Endodermal cell (in vitro differentiated cells): ENCODE measurements around the gene RHBDF1. TPM values are rescaled to one million over a fixed set of nuclear protein-coding genes. Genes with fewer than 3 reads are reported as not detected.

Experiments used
- DNase-seq: peaks from one replicate; pipeline ENCODE4 v3.0.0-alpha.2; 2017
- H3K27ac ChIP-seq: 2 replicates; pipeline ENCODE4 v1.5.1; 2013; ENCODE audit warnings: mild to moderate bottlenecking, low read depth, low read length, moderate library complexity
- H3K27me3 ChIP-seq: 2 replicates; pipeline ENCODE4 v1.6.1; 2013; ENCODE audit warnings: mild to moderate bottlenecking, low read length, moderate library complexity; ENCODE audit not compliant: insufficient read depth, control insufficient read depth, poor library complexity, severe bottlenecking
- H3K36me3 ChIP-seq: 2 replicates; pipeline ENCODE4 v1.7.0; 2013; ENCODE audit warnings: mild to moderate bottlenecking, low read length, moderate library complexity; ENCODE audit not compliant: control insufficient read depth, insufficient read depth
- H3K4me1 ChIP-seq: one replicate; pipeline ENCODE4 v1.7.0; 2013; ENCODE audit warnings: low read length; ENCODE audit not compliant: control insufficient read depth, insufficient read depth
- H3K4me3 ChIP-seq: 2 replicates; pipeline ENCODE4 v1.5.1; 2013; ENCODE audit warnings: mild to moderate bottlenecking, low read length, moderate library complexity
- H3K9ac ChIP-seq: 2 replicates; pipeline ENCODE4 v1.6.1; 2013; ENCODE audit warnings: mild to moderate bottlenecking, low read length, moderate library complexity; ENCODE audit not compliant: poor library complexity, severe bottlenecking; ENCODE audit errors: extremely low read depth
- H3K9me3 ChIP-seq: 2 replicates; pipeline ENCODE4 v1.6.1; 2013; ENCODE audit warnings: mild to moderate bottlenecking, low read length, moderate library complexity; ENCODE audit not compliant: control insufficient read depth
- H3K27ac Mint-ChIP-seq: 2 replicates; pipeline ENCODE4 v1.8.0; 2020; ENCODE audit warnings: mixed read lengths
- H3K27me3 Mint-ChIP-seq: 2 replicates; pipeline ENCODE4 v1.8.0; 2021; ENCODE audit warnings: mild to moderate bottlenecking, mixed read lengths; ENCODE audit not compliant: insufficient read depth
- H3K36me3 Mint-ChIP-seq: 2 replicates; pipeline ENCODE4 v1.8.0; 2020; ENCODE audit warnings: low read depth, mixed read lengths
- H3K4me1 Mint-ChIP-seq: 2 replicates; pipeline ENCODE4 v1.8.0; 2020; ENCODE audit warnings: mixed read lengths
- H3K4me3 Mint-ChIP-seq: 2 replicates; pipeline ENCODE4 v1.8.0; 2020; ENCODE audit warnings: mild to moderate bottlenecking, moderate library complexity, mixed read lengths
- H3K9me3 Mint-ChIP-seq: 2 replicates; pipeline ENCODE4 v1.8.0; 2020; ENCODE audit warnings: mild to moderate bottlenecking, mixed read lengths
- CTCF ChIP-seq: fragments of 200-600 bp; sonication (generic); conservative IDR thresholded peaks from 2 replicates; pipeline ENCODE4 v1.5.0; 2021; ENCODE audit warnings: antibody characterized with exemption, mild to moderate bottlenecking
- WGBS, 2 experiments: methylation state at CpG; one replicate each; pipeline versions ENCODE4 v1.1.5 to v1.1.7; 2013; ENCODE audit warnings: missing lambda C conversion rate in 2 of 2, mixed read lengths in 1 of 2; ENCODE audit not compliant: insufficient coverage in 1 of 2, insufficient read length in 1 of 2; 5-methylcytosine and 5-hydroxymethylcytosine counted together
- total RNA-seq, 2 donors: library from RNA; stranded (reverse); fragmentation: NEBNext Ultra II Directional in 1 of 2; extraction: Animal tissue kit (Norgen Biotek cat#: 25700) in 1 of 2; gene quantifications; 2 replicates in 1 of 2; 3 replicates in 1 of 2; pipeline ENCODE4 v1.2.1, GENCODE V29; 2021

RHBDF1 gene
- total RNA-seq, 2 donors from 2014 or later: 70.7 to 76.4 TPM

- Mint-ChIP-seq H3K36me3 (no peaks in the 10 kb centered on the region), H3K4me1 (peaks cover 53% of the 10 kb centered on the region), H3K4me3 (peak overlapping the region; percentile 56), H3K27ac (peak overlapping the region; percentile 95), H3K9me3 (no peaks in the 10 kb centered on the region), H3K27me3 (no peaks in the 10 kb centered on the region)
- Histone ChIP-seq H3K27ac (no peak overlapping the region), H3K27me3 (no peaks in the 10 kb centered on the region), H3K9me3 (no peaks in the 10 kb centered on the region), H3K9ac (no peak overlapping the region), H3K4me1 (peaks cover 33% of the 10 kb centered on the region), H3K36me3 (no peaks in the 10 kb centered on the region), H3K4me3 (no peak overlapping the region)
- 64 to 71% methylated on average over 5 to 12 of the region's 12 CpGs for WGBS, 2 experiments
- peak; percentile 89 for DNase-seq
- TF ChIP-seq CTCF: no peak
Observed at GRCh38 chr16:74051-74746, 1.8 kb upstream of the RHBDF1 start.

GRCh38 chr16:71540-72401 lies 660 bp downstream of the RHBDF1 start:
- peak overlapping the region; percentile 71 for H3K9ac ChIP-seq

GRCh38 chr16:71210-71539 lies 1.3 kb downstream of the RHBDF1 start:
- WGBS, 2 experiments: 57 to 77% methylated on average over 2 to 5 of the region's 5 CpGs
- Histone ChIP-seq H3K27ac (no peak overlapping the region), H3K4me3 (peak overlapping the region; percentile 92), H3K4me1 (peaks cover 22% of the 10 kb centered on the region), H3K27me3 (no peaks in the 10 kb centered on the region), H3K9me3 (no peaks in the 10 kb centered on the region), H3K9ac (peak overlapping the region; percentile 71), H3K36me3 (no peaks in the 10 kb centered on the region)
- H3K4me1 Mint-ChIP-seq: peaks cover 46% of the 10 kb centered on the region
- no peak for DNase-seq
- TF ChIP-seq CTCF: no peak
- H3K36me3 Mint-ChIP-seq: no peaks in the 10 kb centered on the region
- H3K9me3 Mint-ChIP-seq: no peaks in the 10 kb centered on the region
- no peaks in the 10 kb centered on the region for H3K27me3 Mint-ChIP-seq
- peak overlapping the region; percentile 90 for H3K27ac Mint-ChIP-seq
- peak overlapping the region; percentile 81 for H3K4me3 Mint-ChIP-seq

More at GRCh38 chr16:71540-72401, 660 bp downstream of the RHBDF1 start:
- WGBS, 2 experiments: 0 to 1% methylated on average over 11 to 57 of the region's 57 CpGs
- Histone ChIP-seq H3K27ac (peak overlapping the region; percentile 57), H3K4me1 (peaks cover 27% of the 10 kb centered on the region), H3K9me3 (no peaks in the 10 kb centered on the region), H3K36me3 (no peaks in the 10 kb centered on the region), H3K4me3 (peak overlapping the region; percentile 92), H3K27me3 (no peaks in the 10 kb centered on the region)
- H3K9me3 Mint-ChIP-seq: no peaks in the 10 kb centered on the region
- TF ChIP-seq CTCF: peak; percentile 13
- peak overlapping the region; percentile 90 for H3K27ac Mint-ChIP-seq
- peaks cover 51% of the 10 kb centered on the region for H3K4me1 Mint-ChIP-seq
- H3K36me3 Mint-ChIP-seq: no peaks in the 10 kb centered on the region
- H3K27me3 Mint-ChIP-seq: no peaks in the 10 kb centered on the region
- H3K4me3 Mint-ChIP-seq: peak overlapping the region; percentile 81
- peak; percentile 95 for DNase-seq
